Activated B cell treated with CpG ODN at 0.5 μM for 24 hours (primary cell): ENCODE measurements around the gene DEUP1. TPM values are rescaled to one million over a fixed set of nuclear protein-coding genes. Genes with fewer than 3 reads are reported as not detected.
"Not testable (repeated sequence)": the region's sequence is repeated elsewhere in the genome, so short reads cannot be mapped to it uniquely, and the experiment has no call there.

Experiments used
- ATAC-seq: fragments of 200-7000 bp; cut with Tn5 transposase; one replicate; pipeline ENCODE4 v1.10.0; 2021; ENCODE audit warnings: low read depth, mild to moderate bottlenecking, moderate library complexity
- CTCF ChIA-PET: fragments of 350-600 bp; sonication (Branson Sonifier 250); formaldehyde crosslinking; loops from one replicate; lab custom pipeline; 2021; ENCODE audit warnings: antibody characterized with exemption; lab: Charles Lee
- POLR2A ChIA-PET: fragments of 350-600 bp; sonication (Branson Sonifier 250); formaldehyde crosslinking; loops from one replicate; lab custom pipeline; 2021; ENCODE audit warnings: antibody characterized with exemption; lab: Charles Lee
- DNase-seq: peaks from one replicate; pipeline ENCODE4 v3.0.0; 2022
- H3K27ac Mint-ChIP-seq: one replicate; pipeline ENCODE4 v1.8.0; 2020; ENCODE audit warnings: mixed read lengths
- H3K27me3 Mint-ChIP-seq: one replicate; pipeline ENCODE4 v1.8.0; 2021; ENCODE audit warnings: mixed read lengths
- H3K36me3 Mint-ChIP-seq: one replicate; pipeline ENCODE4 v1.8.0; 2021; ENCODE audit warnings: low read depth, mixed read lengths
- H3K4me1 Mint-ChIP-seq: one replicate; pipeline ENCODE4 v1.8.0; 2021; ENCODE audit warnings: mixed read lengths
- H3K4me3 Mint-ChIP-seq: one replicate; pipeline ENCODE4 v1.8.0; 2020; ENCODE audit warnings: mild to moderate bottlenecking, mixed read lengths
- H3K9me3 Mint-ChIP-seq: one replicate; pipeline ENCODE4 v1.8.0; 2020; ENCODE audit warnings: mixed read lengths
- CTCF ChIP-seq: fragments of 200-600 bp; IDR thresholded peaks from one replicate; pipeline ENCODE4 v1.8.0; 2022; ENCODE audit warnings: antibody characterized with exemption, mild to moderate bottlenecking
- intact Hi-C: fragments of 100-400 bp; cut with micrococcal nuclease; formaldehyde crosslinking; loops from one replicate; pipeline ENCODE4 v1.15.1; 2024
- total RNA-seq: library from RNA; stranded (reverse); gene quantifications from 2 replicates; pipeline ENCODE4 v1.2.3, GENCODE V29; 2022

DEUP1 gene
- total RNA-seq, 1 donor from 2014 or later, result not detected

DNA sequence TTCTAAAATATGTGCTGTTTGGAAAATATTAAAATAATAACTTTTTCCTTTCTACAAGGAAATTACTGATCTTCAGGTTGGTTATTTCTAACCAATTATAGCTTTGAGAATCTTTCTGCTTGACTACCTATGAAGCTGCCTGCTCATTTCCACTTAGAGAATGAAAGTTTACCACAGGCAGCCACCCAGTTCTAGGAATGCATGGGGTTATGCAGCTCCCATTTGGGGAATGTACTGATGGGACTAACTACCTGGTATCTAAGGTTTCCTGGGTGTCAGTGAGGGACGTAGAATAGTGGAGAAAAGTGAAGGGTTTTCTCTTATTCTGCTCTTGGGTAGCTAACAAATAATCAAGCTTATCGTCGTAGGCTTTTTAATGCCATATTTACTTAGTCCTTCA lies 73.4 kb downstream of the DEUP1 start:
- Mint-ChIP-seq H3K4me3 (no peak overlapping the region), H3K9me3 (no peaks in the 10 kb centered on the region), H3K27ac (no peak overlapping the region), H3K4me1 (no peaks in the 10 kb centered on the region), H3K27me3 (peaks cover 3% of the 10 kb centered on the region), H3K36me3 (no peaks in the 10 kb centered on the region)
- DNase-seq (no peak), ATAC-seq (no peak)
- ChIA-PET POLR2A (no interaction called here), CTCF (no interaction called here)
- intact Hi-C loops, result no loop called here
- no peak for TF ChIP-seq CTCF

- no peak for TF ChIP-seq CTCF
- Mint-ChIP-seq H3K36me3 (no peaks in the 10 kb centered on the region), H3K4me1 (no peaks in the 10 kb centered on the region), H3K9me3 (no peaks in the 10 kb centered on the region), H3K27ac (no peak overlapping the region), H3K4me3 (no peak overlapping the region), H3K27me3 (no peaks in the 10 kb centered on the region)
- intact Hi-C loops, result no loop called here
- ATAC-seq, result no peak
- DNase-seq, result no peak
- ChIA-PET CTCF (no interaction called here), POLR2A (no interaction called here)
Observed at GRCh38 chr11:93407777-93408401, 77.3 kb downstream of the DEUP1 start.

GRCh38 chr11:93410441-93410840 lies 79.9 kb downstream of the DEUP1 start:
- no peak for DNase-seq
- no peaks in the 10 kb centered on the region for H3K36me3 Mint-ChIP-seq
- TF ChIP-seq CTCF, result no peak
- no peaks in the 10 kb centered on the region for H3K27me3 Mint-ChIP-seq
- no peak for ATAC-seq
- H3K4me3 Mint-ChIP-seq, result no peak overlapping the region
- no peak overlapping the region for H3K27ac Mint-ChIP-seq
- intact Hi-C loops, result no loop called here
- POLR2A ChIA-PET, result no interaction called here
- no peaks in the 10 kb centered on the region for H3K4me1 Mint-ChIP-seq
- CTCF ChIA-PET, result no interaction called here
- H3K9me3 Mint-ChIP-seq, result no peaks in the 10 kb centered on the region

DNA sequence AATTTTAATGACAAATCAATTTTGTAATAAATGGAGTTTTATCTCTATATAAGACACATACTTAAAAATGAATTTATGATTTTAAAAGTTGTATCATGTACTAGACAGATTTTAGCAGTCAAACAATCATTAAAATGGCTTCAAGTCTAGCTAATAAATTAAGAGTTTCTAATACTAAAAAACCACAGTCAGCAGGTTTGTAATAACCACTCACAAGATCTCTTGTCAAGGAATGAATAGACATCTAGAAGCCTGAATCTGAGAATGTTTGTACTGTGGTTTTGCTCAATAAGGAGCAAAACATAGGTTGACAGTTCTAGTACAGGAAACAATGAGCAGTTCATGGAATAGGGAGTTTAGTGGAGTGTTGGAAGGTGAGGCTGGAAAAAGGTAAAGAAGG lies 81.2 kb downstream of the DEUP1 start:
- intact Hi-C loops, result no loop called here
- H3K4me1 Mint-ChIP-seq, result no peaks in the 10 kb centered on the region
- no peak overlapping the region for H3K4me3 Mint-ChIP-seq
- ATAC-seq (no peak), DNase-seq (no peak)
- no peaks in the 10 kb centered on the region for H3K9me3 Mint-ChIP-seq
- no peaks in the 10 kb centered on the region for H3K27me3 Mint-ChIP-seq
- no peak overlapping the region for H3K27ac Mint-ChIP-seq
- no peak for TF ChIP-seq CTCF
- CTCF ChIA-PET, result no interaction called here
- POLR2A ChIA-PET, result no interaction called here
- H3K36me3 Mint-ChIP-seq, result no peaks in the 10 kb centered on the region

DNA sequence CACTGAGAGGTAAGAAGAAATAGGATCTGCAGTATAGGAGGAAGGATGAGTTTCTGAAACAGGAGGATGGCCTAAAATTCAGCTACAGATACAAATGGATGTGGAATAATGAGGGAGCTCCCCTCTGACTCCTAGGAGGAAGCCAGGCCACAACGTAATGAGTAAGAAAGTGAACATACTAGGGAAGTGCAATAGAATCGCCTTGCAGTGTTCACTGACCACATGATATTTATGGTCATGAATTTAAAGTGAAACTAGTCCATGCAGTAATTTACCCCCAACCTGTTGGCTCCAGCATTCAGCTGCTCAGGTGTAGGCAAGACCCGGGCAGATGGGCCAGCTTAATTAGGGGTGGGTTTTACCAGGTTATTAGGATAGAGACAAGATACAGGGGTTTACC lies 101.7 kb downstream of the DEUP1 start:
- H3K9me3 Mint-ChIP-seq, result no peaks in the 10 kb centered on the region

DNA sequence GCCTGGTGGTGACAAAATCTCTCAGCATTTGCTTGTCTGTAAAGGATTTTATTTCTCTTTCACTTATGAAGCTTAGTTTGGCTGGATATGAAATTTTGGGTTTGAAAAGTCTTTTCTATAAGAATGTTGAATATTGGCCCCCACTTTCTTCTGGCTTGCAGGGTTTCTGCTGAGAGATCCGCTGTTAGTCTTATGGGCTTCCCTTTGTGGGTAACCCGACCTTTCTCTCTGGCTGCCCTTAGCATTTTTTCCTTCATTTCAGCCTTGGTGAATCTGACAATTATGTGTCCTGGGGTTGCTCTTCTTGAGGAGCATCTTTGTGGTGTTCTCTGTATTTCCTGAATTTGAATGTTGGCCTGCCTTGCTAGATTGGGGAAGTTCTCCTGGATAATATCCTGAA lies 112.7 kb downstream of the DEUP1 start:
- H3K4me1 Mint-ChIP-seq, ATAC-seq, DNase-seq, H3K9me3 Mint-ChIP-seq, H3K36me3 Mint-ChIP-seq, POLR2A ChIA-PET, H3K4me3 Mint-ChIP-seq, intact Hi-C loops, H3K27ac Mint-ChIP-seq, H3K27me3 Mint-ChIP-seq, CTCF ChIA-PET: not testable (repeated sequence)

More for the DNA sequence above, 101.7 kb downstream of the DEUP1 start:
- ATAC-seq (no peak), DNase-seq (no peak)
- H3K4me1 Mint-ChIP-seq, result no peaks in the 10 kb centered on the region
- intact Hi-C loops, result no loop called here
- TF ChIP-seq CTCF, result no peak
- POLR2A ChIA-PET, result no interaction called here
- H3K4me3 Mint-ChIP-seq, result no peak overlapping the region
- no peaks in the 10 kb centered on the region for H3K36me3 Mint-ChIP-seq
- no peak overlapping the region for H3K27ac Mint-ChIP-seq
- no peaks in the 10 kb centered on the region for H3K27me3 Mint-ChIP-seq
- CTCF ChIA-PET, result no interaction called here
